ENCODE measurements around the gene FGGY.

Gene FGGY

GRCh38 chr1:59314776-59315528, 18.1 kb downstream of the FGGY start:
- Mint-ChIP-seq H3K27me3 (no peaks in the 10 kb centered on the region), H3K9me3 (peaks cover 4 to 5% of the 10 kb centered on the region in 2 donors), H3K36me3 (peaks cover 8 to 15% of the 10 kb centered on the region in 2 donors), H3K4me3 (no peak overlapping the region), H3K27ac (no peak overlapping the region), H3K4me1 (peaks cover 25 to 43% of the 10 kb centered on the region in 2 donors)
- no peak for ATAC-seq (replicated peaks)
- DNase-seq: no peak

DNA sequence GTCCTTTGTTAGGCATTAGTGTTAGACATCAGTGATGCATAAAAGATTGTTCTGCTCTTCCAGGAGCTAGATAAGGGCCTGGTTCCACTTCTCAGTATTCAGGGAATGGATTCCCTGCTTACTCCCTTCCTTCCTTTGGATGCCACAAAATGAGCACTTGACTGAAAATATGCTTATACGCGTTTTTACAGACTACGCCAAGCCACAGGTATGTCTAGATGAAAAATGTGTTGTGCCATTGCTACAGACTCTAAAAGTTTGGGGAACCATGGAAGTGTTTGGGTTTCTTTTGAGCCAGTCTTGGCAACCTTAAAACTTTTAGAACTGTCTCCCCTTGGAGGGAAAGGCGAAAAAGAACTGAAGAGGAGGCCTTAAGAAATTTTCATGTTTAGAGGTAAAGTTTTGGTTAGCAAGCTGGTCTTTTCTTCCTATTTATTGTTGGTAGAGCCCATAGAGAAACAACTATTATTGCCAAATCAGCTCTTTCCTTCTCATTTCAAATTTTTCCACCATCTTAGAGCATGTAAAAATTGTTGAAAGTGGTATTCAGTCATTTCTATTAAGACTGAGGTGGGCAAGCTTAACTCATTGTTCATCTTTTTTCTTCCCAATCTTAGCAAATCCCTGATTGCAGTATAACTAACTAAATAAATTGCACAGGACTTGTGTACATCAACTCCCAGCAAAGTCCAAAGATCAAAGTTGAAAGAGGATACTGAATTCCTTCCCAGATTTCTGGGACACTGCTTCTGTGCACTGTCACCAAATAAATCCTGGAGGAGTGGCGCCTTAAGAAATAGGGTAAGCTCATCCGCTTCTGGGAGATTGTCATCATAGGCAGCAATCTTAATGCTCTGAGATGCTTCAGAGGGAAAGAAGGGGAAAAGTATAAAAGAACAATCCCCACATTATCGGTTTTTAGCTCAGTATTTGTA, 18.9 kb downstream of the FGGY start:
- Mint-ChIP-seq H3K4me1 (peaks cover 25 to 41% of the 10 kb centered on the region in 2 donors), H3K27ac (no peak overlapping the region), H3K27me3 (no peaks in the 10 kb centered on the region), H3K9me3 (peaks cover 4 to 5% of the 10 kb centered on the region in 2 donors), H3K36me3 (peaks cover 8 to 15% of the 10 kb centered on the region in 2 donors), H3K4me3 (no peak overlapping the region)
- no peak for DNase-seq
- no peak for ATAC-seq (replicated peaks)

DNA sequence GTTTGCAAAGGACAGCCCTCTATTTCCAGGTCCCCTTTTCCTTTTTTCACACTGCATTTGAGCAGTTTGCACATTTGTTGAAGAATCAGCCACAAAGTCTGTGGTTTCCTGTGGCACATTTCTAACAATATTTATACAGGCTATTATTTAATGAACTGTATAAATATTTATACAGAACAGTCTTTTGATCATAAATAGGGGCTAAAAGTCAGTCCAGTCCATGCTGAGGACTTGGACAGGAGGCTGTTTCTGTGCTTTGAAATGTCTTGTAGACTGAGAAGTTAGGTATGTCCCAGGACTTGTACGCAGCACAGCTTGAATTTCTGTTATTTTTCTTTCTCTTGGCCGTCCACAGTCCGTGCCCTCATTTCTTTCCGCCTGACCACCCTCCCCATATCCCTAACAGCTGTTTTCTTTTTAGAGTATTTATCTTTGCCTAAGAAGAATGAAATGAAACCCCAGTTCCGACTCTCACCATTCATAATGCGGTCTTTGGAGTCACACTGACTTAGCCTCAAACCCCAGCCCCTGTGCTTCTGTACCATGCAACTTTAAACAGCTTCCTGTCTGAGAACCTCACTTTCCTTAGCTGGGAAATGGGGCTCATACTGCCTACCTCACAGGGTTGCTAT, 19.7 kb downstream of the FGGY start:
- Mint-ChIP-seq H3K4me3 (peak overlapping the region; percentile 45 to 51), H3K36me3 (peaks cover 6 to 14% of the 10 kb centered on the region in 2 donors), H3K4me1 (peaks cover 25 to 41% of the 10 kb centered on the region in 2 donors), H3K9me3 (peaks cover 3 to 4% of the 10 kb centered on the region in 2 donors), H3K27me3 (no peaks in the 10 kb centered on the region), H3K27ac (peak overlapping the region; percentile 9)
- ATAC-seq (replicated peaks): peak; percentile 64 to 65
- DNase-seq: no peak

- H3K9me3 Mint-ChIP-seq: peaks cover 1 to 2% of the 10 kb centered on the region in 2 donors
- H3K36me3 Mint-ChIP-seq: peaks cover 5 to 14% of the 10 kb centered on the region in 2 donors
- H3K4me3 Mint-ChIP-seq: no peak overlapping the region
- no peaks in the 10 kb centered on the region for H3K27me3 Mint-ChIP-seq
- no peak overlapping the region for H3K27ac Mint-ChIP-seq
- H3K4me1 Mint-ChIP-seq: peaks cover 24 to 41% of the 10 kb centered on the region in 2 donors
- DNase-seq: no peak
- no peak for ATAC-seq (replicated peaks)
These were observed 20.4 kb downstream of the FGGY start for GRCh38 chr1:59317343-59317742.

GRCh38 chr1:59317780-59318179, 20.9 kb downstream of the FGGY start:
- Mint-ChIP-seq H3K27me3 (no peaks in the 10 kb centered on the region), H3K9me3 (no peaks in the 10 kb centered on the region), H3K4me3 (no peak overlapping the region), H3K36me3 (peaks cover 4 to 13% of the 10 kb centered on the region in 2 donors), H3K27ac (peak overlapping the region; percentile 1), H3K4me1 (peaks cover 23 to 41% of the 10 kb centered on the region in 2 donors)
- DNase-seq (no peak), ATAC-seq (replicated peaks) (no peak)

DNA sequence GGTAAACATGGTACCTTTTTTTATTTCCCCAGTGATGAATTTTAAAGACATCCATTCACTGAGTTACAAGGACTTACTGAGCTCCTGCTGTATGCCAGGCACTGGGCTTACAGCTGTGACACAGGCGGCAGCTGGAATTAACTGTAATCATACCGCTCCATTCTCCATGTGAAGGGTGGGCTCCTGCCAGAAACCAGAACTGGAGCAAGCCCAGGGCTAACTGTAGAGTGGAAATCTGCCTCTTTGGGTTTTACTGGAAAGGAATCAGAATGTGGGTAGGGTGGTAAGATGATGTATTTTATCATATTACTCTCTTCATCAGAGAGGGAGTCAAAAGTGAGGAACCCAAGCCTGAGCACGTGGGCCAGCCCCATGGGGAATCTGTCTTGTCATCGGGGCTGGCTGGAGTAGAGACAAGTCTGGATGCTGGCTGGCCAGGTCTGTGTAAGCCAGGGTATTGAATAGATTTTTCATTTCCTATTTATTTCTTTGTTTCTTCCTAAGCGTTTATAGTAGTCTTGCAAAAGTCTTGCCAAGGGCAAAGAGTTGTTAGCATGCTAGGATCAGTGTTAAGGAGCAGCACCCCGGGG, 21.5 kb downstream of the FGGY start:
- Mint-ChIP-seq H3K27ac (no peak overlapping the region), H3K4me1 (peaks cover 23 to 41% of the 10 kb centered on the region in 2 donors), H3K27me3 (no peaks in the 10 kb centered on the region), H3K36me3 (peaks cover 3 to 10% of the 10 kb centered on the region in 2 donors), H3K4me3 (no peak overlapping the region), H3K9me3 (no peaks in the 10 kb centered on the region)
- no peak for ATAC-seq (replicated peaks)
- no peak for DNase-seq

DNA sequence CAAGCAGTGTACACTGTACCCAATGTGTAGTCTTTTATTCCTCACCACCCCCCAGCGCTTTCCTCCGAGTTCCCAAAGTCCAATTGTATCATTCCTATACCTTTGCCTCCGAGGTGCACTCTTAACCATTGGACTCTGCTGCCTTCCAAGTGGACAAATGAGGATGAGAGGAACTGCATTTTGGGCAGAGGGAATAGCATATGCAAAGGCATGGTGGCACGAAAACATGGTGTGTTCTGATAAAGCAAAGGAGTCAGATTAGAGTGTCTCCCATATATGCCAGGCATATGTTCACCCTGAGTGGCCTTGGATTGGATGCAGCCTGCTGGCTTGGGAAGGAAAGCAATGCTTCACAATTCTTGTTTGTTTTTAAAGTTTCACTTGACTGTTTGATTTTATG, 25.5 kb downstream of the FGGY start:
- no peak for ATAC-seq (replicated peaks)
- Mint-ChIP-seq H3K4me3 (no peak overlapping the region), H3K27ac (no peak overlapping the region), H3K27me3 (no peaks in the 10 kb centered on the region), H3K4me1 (peaks cover 7 to 18% of the 10 kb centered on the region in 2 donors), H3K9me3 (peaks cover 4 to 11% of the 10 kb centered on the region in 2 donors), H3K36me3 (peaks cover 28 to 44% of the 10 kb centered on the region in 2 donors)
- DNase-seq: no peak

GRCh38 chr1:59322814-59323213, 25.9 kb downstream of the FGGY start:
- Mint-ChIP-seq H3K9me3 (peaks cover 4 to 11% of the 10 kb centered on the region in 2 donors), H3K27me3 (no peaks in the 10 kb centered on the region), H3K4me3 (no peak overlapping the region), H3K36me3 (peaks cover 29 to 46% of the 10 kb centered on the region in 2 donors), H3K4me1 (peaks cover 4 to 13% of the 10 kb centered on the region in 2 donors), H3K27ac (no peak overlapping the region)
- no peak for DNase-seq
- no peak for ATAC-seq (replicated peaks)

DNA sequence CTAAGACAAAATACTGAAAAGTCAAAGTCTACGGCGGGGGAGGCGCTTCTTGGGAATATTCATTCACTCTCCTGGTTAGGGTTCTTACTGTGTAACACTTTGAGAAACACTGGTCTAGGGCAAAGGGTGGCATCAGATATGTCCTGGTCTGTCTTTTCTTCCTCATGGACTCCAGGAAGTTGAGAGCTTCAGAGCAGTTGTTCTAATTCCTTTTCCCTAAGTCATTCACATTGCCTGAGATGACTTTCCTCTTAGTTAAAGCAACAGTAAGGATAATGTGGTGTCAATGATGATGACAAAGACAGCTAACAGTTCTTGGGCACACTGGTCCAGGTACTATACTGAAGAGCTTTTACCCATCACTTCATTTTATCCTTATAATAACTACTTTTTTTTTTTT, 27.0 kb downstream of the FGGY start:
- no peak for ATAC-seq (replicated peaks)
- peaks cover 2 to 5% of the 10 kb centered on the region in 2 donors for H3K4me1 Mint-ChIP-seq
- H3K9me3 Mint-ChIP-seq: peaks cover 4 to 11% of the 10 kb centered on the region in 2 donors
- DNase-seq: no peak
- H3K36me3 Mint-ChIP-seq: peaks cover 29 to 46% of the 10 kb centered on the region in 2 donors
- no peak overlapping the region for H3K4me3 Mint-ChIP-seq
- H3K27ac Mint-ChIP-seq: no peak overlapping the region
- H3K27me3 Mint-ChIP-seq: no peaks in the 10 kb centered on the region

GRCh38 chr1:59328353-59328752, 31.5 kb downstream of the FGGY start:
- ATAC-seq (replicated peaks): no peak
- no peaks in the 10 kb centered on the region for H3K27me3 Mint-ChIP-seq
- H3K27ac Mint-ChIP-seq: no peak overlapping the region
- peaks cover 4 to 11% of the 10 kb centered on the region in 2 donors for H3K9me3 Mint-ChIP-seq
- peaks cover 39 to 48% of the 10 kb centered on the region in 2 donors for H3K36me3 Mint-ChIP-seq
- no peaks in the 10 kb centered on the region for H3K4me1 Mint-ChIP-seq
- H3K4me3 Mint-ChIP-seq: no peak overlapping the region
- no peak for DNase-seq

DNA sequence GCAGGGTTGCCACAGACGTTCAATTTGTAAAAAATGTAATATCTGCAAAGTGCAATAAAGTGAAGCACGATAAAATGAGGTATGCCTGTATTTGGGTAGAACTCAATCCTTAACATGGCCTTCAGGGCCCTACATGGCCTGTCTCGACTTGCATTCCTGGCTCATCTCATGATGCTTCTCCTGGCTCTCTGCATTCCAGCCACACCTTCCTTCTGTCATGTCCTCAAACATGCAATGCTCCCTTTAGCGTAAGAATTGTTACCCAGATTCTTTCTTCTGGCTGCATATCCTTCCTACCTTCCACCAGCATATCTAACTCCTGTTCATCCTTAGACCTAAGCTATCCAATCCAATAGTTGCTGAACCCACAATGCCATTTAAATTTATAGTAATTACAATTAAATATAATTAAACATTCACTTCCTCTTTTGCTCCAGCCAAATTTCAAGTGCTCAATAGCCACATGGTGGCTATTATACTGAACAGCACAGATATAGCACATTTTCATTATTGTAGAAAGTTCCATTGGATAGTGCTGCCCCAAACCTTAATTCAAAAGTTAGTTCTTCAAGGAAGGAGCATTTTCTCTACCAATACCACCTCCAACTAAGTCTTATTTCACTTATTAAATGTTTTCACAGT, 32.6 kb downstream of the FGGY start:
- Mint-ChIP-seq H3K4me3 (no peak overlapping the region), H3K9me3 (peaks cover 4 to 10% of the 10 kb centered on the region in 2 donors), H3K27ac (no peak overlapping the region), H3K4me1 (no peaks in the 10 kb centered on the region), H3K36me3 (peaks cover 40 to 49% of the 10 kb centered on the region in 2 donors), H3K27me3 (no peaks in the 10 kb centered on the region)
- DNase-seq (no peak), ATAC-seq (replicated peaks) (no peak)

DNA sequence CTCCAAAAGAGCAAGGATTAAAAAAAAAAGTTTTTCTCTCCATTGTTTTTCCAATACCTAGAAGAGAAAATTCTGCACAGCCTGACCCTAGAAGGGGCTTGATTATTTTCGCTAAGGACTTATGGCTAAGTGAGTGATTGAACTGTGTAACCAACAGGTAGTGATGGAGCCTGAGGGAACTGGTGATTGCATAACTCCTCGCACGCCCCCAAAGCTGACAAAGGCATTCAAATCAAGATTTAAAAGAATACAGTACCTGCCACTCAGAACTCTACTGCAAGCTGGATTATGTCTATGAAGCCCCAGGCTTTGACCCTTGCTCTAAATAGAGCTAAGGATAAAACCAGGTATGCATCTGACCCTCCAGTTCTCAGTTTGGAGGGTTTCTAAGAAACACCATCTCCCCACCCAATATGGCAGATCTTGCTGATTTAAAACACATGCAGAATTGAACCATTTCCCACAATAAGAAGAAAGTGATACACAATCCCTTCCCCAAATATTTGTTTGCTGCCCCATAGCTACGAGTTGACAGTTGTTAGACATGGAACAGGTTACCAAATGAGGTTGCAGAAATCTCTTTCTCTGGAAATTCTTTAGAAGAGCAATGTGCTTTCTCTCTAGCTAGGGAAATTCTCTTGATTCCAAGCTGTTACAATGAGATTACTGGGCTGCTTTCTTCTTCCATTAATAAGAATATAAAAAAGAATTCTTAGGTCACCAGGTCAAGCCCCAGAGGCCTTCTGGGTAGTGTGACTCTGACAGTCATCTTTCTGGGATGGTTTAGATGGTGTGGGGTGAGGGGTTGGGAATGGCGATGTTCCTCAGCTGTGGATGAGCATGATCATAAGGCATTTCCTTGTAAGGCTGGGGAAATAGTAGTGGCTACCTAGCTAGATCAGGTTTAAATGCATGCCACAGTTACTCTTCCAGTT, 35.1 kb downstream of the FGGY start:
- DNase-seq (no peak), ATAC-seq (replicated peaks) (no peak)
- Mint-ChIP-seq H3K9me3 (no peaks in the 10 kb centered on the region), H3K4me3 (no peak overlapping the region), H3K4me1 (no peaks in the 10 kb centered on the region), H3K27ac (no peak overlapping the region), H3K27me3 (no peaks in the 10 kb centered on the region), H3K36me3 (peaks cover 21 to 26% of the 10 kb centered on the region in 2 donors)

- Mint-ChIP-seq H3K27me3 (no peaks in the 10 kb centered on the region), H3K36me3 (peaks cover 17 to 27% of the 10 kb centered on the region in 2 donors), H3K4me3 (no peak overlapping the region), H3K4me1 (no peaks in the 10 kb centered on the region), H3K9me3 (no peaks in the 10 kb centered on the region), H3K27ac (no peak overlapping the region)
- DNase-seq (no peak), ATAC-seq (replicated peaks) (peak in 1 of 2 donors; percentile 50)
These were observed 36.1 kb downstream of the FGGY start for GRCh38 chr1:59332983-59333382.

Data from stimulated activated naive B cell treated with anti-CD40 and anti-IgM and Interleukin-4, amounts not matched to agents 10 μg/mL and 1 μg/mL and 100 μg/mL, for 72 hours (primary cell).